Measurements from ENCODE around the gene SFMBT1.
A peak's percentile ranks its signal among the peaks of the same experiment; 100 is the strongest.

The SFMBT1 gene

DNA sequence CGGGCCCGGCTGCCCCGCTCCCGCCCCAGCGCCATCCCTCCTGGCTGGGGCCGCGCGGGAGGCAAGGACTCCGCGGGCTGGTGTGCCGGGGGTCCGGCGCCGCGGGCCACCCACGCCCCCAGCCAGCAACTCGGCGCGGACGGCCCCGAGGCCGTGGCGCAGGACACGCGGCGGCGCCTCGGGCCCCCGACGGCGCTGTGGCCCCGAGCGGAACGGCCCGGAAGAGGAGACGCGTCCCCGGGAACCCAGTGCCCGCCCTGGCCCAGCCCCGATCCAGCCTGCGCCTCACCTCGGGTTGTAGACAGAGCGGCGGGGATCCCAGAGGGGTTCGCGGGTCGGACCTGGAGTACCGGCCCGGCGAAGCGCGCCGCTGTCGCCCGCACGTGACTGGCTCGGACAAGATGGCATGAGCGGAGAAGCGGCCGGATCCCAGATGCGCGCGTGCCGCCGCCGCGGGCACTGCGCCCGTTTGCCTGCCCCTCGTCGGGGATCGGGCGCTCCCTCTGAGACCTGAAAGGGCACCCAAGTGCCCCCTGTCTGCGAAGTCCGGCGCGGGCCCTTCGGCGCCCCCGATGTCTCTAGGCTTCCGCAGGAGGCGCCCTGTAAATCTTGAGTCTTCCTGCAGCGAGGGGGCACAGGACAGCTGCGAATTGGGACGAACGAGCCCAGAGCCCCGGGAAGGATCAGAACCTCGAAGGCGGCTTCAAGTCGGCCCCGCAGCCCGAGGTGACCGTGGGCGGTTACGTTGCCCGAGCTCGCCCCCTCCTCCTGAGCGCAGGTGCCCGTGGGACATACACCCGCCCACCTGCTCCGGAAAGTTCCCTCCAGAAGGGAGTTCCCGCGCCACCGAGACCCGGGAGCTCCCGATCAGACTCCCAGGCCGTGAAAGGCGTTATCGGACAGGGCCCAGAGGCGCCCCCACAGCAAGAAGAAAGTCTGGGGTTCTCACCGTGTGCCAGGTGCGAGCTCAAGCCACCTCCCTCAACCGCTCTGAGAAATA is 598 bp upstream of the SFMBT1 start:
- Histone ChIP-seq H3F3A (ENCODE audit: low read depth) (peaks cover 10% of the 10 kb centered on the region), H3K4me3 (ENCODE audit: low read length, poor library complexity, severe bottlenecking) (peak overlapping the region; percentile 80), H3K4me1 (ENCODE audit: insufficient read depth, low read length, poor library complexity, severe bottlenecking) (peaks cover 24% of the 10 kb centered on the region), H3K36me3 (ENCODE audit: insufficient read depth, low read length) (no peaks in the 10 kb centered on the region), H3K4me2 (ENCODE audit: low read depth, low read length, poor library complexity, severe bottlenecking) (peak overlapping the region; percentile 54), H3K9me2 (replicated peaks; ENCODE audit: low read depth, low read length) (no peaks in the 10 kb centered on the region), H2AFZ (ENCODE audit: low read length) (no peak overlapping the region; the same call in 1 of the 2 replicates), H3K9me3 (ENCODE audit: insufficient read depth, low read depth, low read length) (no peaks in the 10 kb centered on the region), H3K79me2 (ENCODE audit: insufficient read depth, low read length) (peaks cover 30% of the 10 kb centered on the region), H3K27me3 (ENCODE audit: insufficient read depth, low read length, poor library complexity, severe bottlenecking) (no peaks in the 10 kb centered on the region), H3K9ac (ENCODE audit: low read depth, low read length, poor library complexity, severe bottlenecking) (no peak overlapping the region), H4K20me1 (ENCODE audit: insufficient read depth, low read length, poor library complexity, severe bottlenecking) (peaks cover 24% of the 10 kb centered on the region)
- no peak for TF ChIP-seq EZH2phosphoT487 (IDR thresholded peaks at IDR 0.05; ENCODE audit: borderline replicate concordance)
- TF ChIP-seq, protein P1, sequence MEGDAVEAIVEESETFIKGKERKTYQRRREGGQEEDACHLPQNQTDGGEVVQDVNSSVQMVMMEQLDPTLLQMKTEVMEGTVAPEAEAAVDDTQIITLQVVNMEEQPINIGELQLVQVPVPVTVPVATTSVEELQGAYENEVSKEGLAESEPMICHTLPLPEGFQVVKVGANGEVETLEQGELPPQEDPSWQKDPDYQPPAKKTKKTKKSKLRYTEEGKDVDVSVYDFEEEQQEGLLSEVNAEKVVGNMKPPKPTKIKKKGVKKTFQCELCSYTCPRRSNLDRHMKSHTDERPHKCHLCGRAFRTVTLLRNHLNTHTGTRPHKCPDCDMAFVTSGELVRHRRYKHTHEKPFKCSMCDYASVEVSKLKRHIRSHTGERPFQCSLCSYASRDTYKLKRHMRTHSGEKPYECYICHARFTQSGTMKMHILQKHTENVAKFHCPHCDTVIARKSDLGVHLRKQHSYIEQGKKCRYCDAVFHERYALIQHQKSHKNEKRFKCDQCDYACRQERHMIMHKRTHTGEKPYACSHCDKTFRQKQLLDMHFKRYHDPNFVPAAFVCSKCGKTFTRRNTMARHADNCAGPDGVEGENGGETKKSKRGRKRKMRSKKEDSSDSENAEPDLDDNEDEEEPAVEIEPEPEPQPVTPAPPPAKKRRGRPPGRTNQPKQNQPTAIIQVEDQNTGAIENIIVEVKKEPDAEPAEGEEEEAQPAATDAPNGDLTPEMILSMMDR (conservative IDR thresholded peaks at IDR 0.05; ENCODE audit: low read length) = peak; percentile 25; the same call in 1 of the 2 replicates

DNA sequence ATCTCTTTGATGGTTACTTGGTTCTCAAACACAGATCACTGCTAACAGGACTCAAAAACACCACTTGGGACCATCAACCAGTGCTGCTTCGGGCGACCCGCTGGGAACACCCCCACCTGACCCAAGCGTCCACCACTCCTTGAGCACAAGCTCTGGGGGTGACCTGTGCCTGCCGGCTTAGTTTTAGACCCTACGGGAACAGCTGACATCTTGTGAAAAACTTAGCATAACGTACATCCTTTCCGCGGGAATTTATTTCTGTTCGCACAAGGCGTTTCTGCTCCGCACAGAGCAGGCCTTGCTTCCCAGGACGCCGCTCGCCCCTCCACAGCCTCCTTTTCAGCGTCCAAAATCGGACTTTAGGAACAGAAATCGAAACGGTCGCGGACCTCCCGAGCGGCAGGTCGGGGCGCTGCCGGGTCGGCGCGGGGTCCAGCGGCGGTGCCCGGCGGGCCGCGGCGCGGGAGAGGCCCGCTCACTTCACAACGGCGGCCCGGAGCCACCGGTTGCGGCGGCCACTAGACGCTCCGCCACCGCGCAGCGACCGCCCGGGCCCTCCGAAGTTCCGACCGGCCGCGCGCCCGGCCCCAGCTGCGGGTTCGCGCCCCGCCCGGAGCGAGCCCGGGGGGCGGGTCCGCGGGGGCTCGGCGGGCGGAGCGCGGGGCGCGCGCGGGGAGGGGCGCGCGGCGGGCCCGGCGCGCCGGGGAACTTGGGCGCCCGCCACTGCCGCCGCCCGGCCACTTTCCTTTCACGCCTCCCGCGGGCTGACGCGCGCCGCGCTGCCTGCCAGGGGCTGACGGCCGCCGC is 959 bp downstream of the SFMBT1 start:
- H3K79me2 ChIP-seq (ENCODE audit: insufficient read depth, low read length) = peaks cover 43% of the 10 kb centered on the region
- H3K4me1 ChIP-seq (ENCODE audit: insufficient read depth, low read length, poor library complexity, severe bottlenecking) = peaks cover 31% of the 10 kb centered on the region
- no peak for TF ChIP-seq EZH2phosphoT487 (IDR thresholded peaks at IDR 0.05; ENCODE audit: borderline replicate concordance)
- TF ChIP-seq, protein P1 (conservative IDR thresholded peaks at IDR 0.05; ENCODE audit: low read length) = no peak
- peak overlapping the region; percentile 52 for H2AFZ ChIP-seq (ENCODE audit: low read length)
- H3K9me3 ChIP-seq (ENCODE audit: insufficient read depth, low read depth, low read length) = no peaks in the 10 kb centered on the region
- no peaks in the 10 kb centered on the region for H3K27me3 ChIP-seq (ENCODE audit: insufficient read depth, low read length, poor library complexity, severe bottlenecking)
- H3K9me2 ChIP-seq (replicated peaks; ENCODE audit: low read depth, low read length) = no peaks in the 10 kb centered on the region
- no peaks in the 10 kb centered on the region for H3K36me3 ChIP-seq (ENCODE audit: insufficient read depth, low read length)
- peaks cover 24% of the 10 kb centered on the region for H4K20me1 ChIP-seq (ENCODE audit: insufficient read depth, low read length, poor library complexity, severe bottlenecking)
- peak overlapping the region; percentile 70 for H3K9ac ChIP-seq (ENCODE audit: low read depth, low read length, poor library complexity, severe bottlenecking)
- peak overlapping the region; percentile 91 for H3K4me2 ChIP-seq (ENCODE audit: low read depth, low read length, poor library complexity, severe bottlenecking)
- H3K4me3 ChIP-seq (ENCODE audit: low read length, poor library complexity, severe bottlenecking) = peak overlapping the region; percentile 93
- H3F3A ChIP-seq (ENCODE audit: low read depth) = peaks cover 10% of the 10 kb centered on the region

DNA sequence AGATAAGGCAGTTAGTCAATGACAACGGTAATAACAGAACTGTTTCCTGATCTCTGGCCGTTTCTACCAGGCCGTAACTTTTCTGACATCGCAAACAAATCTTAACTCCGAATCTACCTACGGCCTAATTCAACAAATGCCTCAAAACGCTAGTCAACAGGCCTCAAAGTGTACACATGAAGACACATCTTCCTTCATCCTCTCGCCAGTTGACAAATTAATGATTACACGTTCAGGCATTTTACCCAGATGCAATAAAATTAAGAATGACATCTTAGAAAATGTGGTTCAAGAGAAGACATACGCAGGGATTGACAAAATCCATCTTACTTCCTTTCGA is 1.5 kb downstream of the SFMBT1 start:
- Histone ChIP-seq H3F3A (ENCODE audit: low read depth) (peaks cover 10% of the 10 kb centered on the region), H3K36me3 (ENCODE audit: insufficient read depth, low read length) (no peaks in the 10 kb centered on the region), H3K9me2 (replicated peaks; ENCODE audit: low read depth, low read length) (no peaks in the 10 kb centered on the region), H4K20me1 (ENCODE audit: insufficient read depth, low read length, poor library complexity, severe bottlenecking) (peaks cover 24% of the 10 kb centered on the region), H3K4me2 (ENCODE audit: low read depth, low read length, poor library complexity, severe bottlenecking) (peak overlapping the region; percentile 91), H3K79me2 (ENCODE audit: insufficient read depth, low read length) (peaks cover 48% of the 10 kb centered on the region), H2AFZ (ENCODE audit: low read length) (peak overlapping the region; percentile 52), H3K9me3 (ENCODE audit: insufficient read depth, low read depth, low read length) (no peaks in the 10 kb centered on the region), H3K27me3 (ENCODE audit: insufficient read depth, low read length, poor library complexity, severe bottlenecking) (no peaks in the 10 kb centered on the region), H3K4me1 (ENCODE audit: insufficient read depth, low read length, poor library complexity, severe bottlenecking) (peaks cover 32% of the 10 kb centered on the region), H3K9ac (ENCODE audit: low read depth, low read length, poor library complexity, severe bottlenecking) (peak overlapping the region; percentile 70), H3K4me3 (ENCODE audit: low read length, poor library complexity, severe bottlenecking) (peak overlapping the region; percentile 93)
- TF ChIP-seq EZH2phosphoT487 (IDR thresholded peaks at IDR 0.05; ENCODE audit: borderline replicate concordance) = no peak
- TF ChIP-seq, protein P1 (conservative IDR thresholded peaks at IDR 0.05; ENCODE audit: low read length) = no peak
